CD4-positive, alpha-beta T cell (primary cell): ENCODE results near the gene CASTOR1. TPM values are rescaled to one million over a fixed set of nuclear protein-coding genes. Genes with fewer than 3 reads are reported as not detected.

Experiments used
- ATAC-seq: fragments of 200-7000 bp; cut with Tn5 transposase; one replicate; pipeline ENCODE4 v1.10.0; 2022; ENCODE audit warnings: mild to moderate bottlenecking; ENCODE audit not compliant: poor library complexity
- CTCF ChIA-PET: fragments of 350-600 bp; sonication (Branson Sonifier 250); formaldehyde crosslinking; loops from one replicate; lab custom pipeline; 2021; ENCODE audit warnings: antibody characterized with exemption, inconsistent platforms; lab: Charles Lee
- POLR2A ChIA-PET: fragments of 350-600 bp; sonication (Branson Sonifier 250); formaldehyde crosslinking; loops from one replicate; lab custom pipeline; 2021; ENCODE audit warnings: antibody characterized with exemption, inconsistent platforms; lab: Charles Lee
- DNase-seq, 14 experiments: peaks; one replicate each; pipeline ENCODE4 v3.0.0-alpha.2; 2013 to 2020; ENCODE audit warnings: mixed read lengths in 2 of 14
- H3K27ac ChIP-seq, 2 donors: one replicate each; pipeline versions ENCODE4 v1.5.1 to v1.7.0; 2013; ENCODE audit warnings: low read length in 2 of 2, low read depth in 1 of 2, mild to moderate bottlenecking in 1 of 2
- H3K27me3 ChIP-seq, 2 experiments: 1 replicate in 1 of 2; 2 replicates in 1 of 2; pipeline versions ENCODE4 v1.6.1 to v1.7.0; 2013; ENCODE audit warnings: low read length in 2 of 2, control low read depth in 1 of 2, mild to moderate bottlenecking in 1 of 2, moderate library complexity in 1 of 2; ENCODE audit not compliant: insufficient read depth in 2 of 2, control insufficient read depth in 1 of 2
- H3K36me3 ChIP-seq: one replicate; pipeline ENCODE4 v1.6.1; 2013; ENCODE audit warnings: low read length, control low read depth; ENCODE audit not compliant: insufficient read depth
- H3K4me1 ChIP-seq: one replicate; pipeline ENCODE4 v1.6.1; 2013; ENCODE audit warnings: low read length, control low read depth; ENCODE audit not compliant: insufficient read depth
- H3K4me3 ChIP-seq: one replicate; pipeline ENCODE4 v1.5.1; 2013; ENCODE audit warnings: mild to moderate bottlenecking, low read length, moderate library complexity
- H3K9me3 ChIP-seq, 2 experiments: 1 replicate in 1 of 2; 2 replicates in 1 of 2; pipeline versions ENCODE4 v1.6.1 to v1.7.0; 2013; ENCODE audit warnings: low read length in 2 of 2, mild to moderate bottlenecking in 2 of 2, control low read depth in 1 of 2, moderate library complexity in 1 of 2; ENCODE audit not compliant: control insufficient read depth in 1 of 2, insufficient read depth in 1 of 2
- H3K27ac Mint-ChIP-seq: one replicate; pipeline ENCODE4 v1.8.0; 2020; ENCODE audit warnings: mixed read lengths
- H3K27me3 Mint-ChIP-seq: one replicate; pipeline ENCODE4 v1.8.0; 2021; ENCODE audit warnings: mixed read lengths
- H3K36me3 Mint-ChIP-seq: one replicate; pipeline ENCODE4 v1.8.0; 2021; ENCODE audit warnings: low read depth, mixed read lengths
- H3K4me1 Mint-ChIP-seq: one replicate; pipeline ENCODE4 v1.8.0; 2021; ENCODE audit warnings: low read depth, mixed read lengths
- H3K4me3 Mint-ChIP-seq: one replicate; pipeline ENCODE4 v1.8.0; 2020; ENCODE audit warnings: mild to moderate bottlenecking, mixed read lengths
- H3K9me3 Mint-ChIP-seq: one replicate; pipeline ENCODE4 v1.8.0; 2020; ENCODE audit warnings: mixed read lengths
- CTCF ChIP-seq: fragments of 200-600 bp; IDR thresholded peaks from one replicate; pipeline ENCODE4 v1.8.0; 2022; ENCODE audit warnings: antibody characterized with exemption, mild to moderate bottlenecking
- intact Hi-C, 2 experiments: fragments of 100-400 bp; cut with DNase I in 1 of 2; cut with micrococcal nuclease in 1 of 2; formaldehyde crosslinking; loops; one replicate each; pipeline versions ENCODE4 v1.15.1 to v1.9.0; 2023 to 2025; cut with DNase I, micrococcal nuclease
- total RNA-seq, 174 experiments: library from RNA in 2 of 174; stranded (reverse) in 2 of 174; gene quantifications; one replicate each; pipeline ENCODE4 v1.2.3 and lab custom pipeline; 2021 to 2026

The CASTOR1 gene
- total RNA-seq, 2 experiments from 2014 or later: 7.9 to 8.8 TPM

- H3K4me1 ChIP-seq: peaks cover 27% of the 10 kb centered on the region
- no peaks in the 10 kb centered on the region for H3K9me3 ChIP-seq
- Mint-ChIP-seq H3K27me3 (no peaks in the 10 kb centered on the region), H3K4me3 (no peak overlapping the region), H3K27ac (peak overlapping the region; percentile 42), H3K9me3 (no peaks in the 10 kb centered on the region), H3K4me1 (peaks cover 45% of the 10 kb centered on the region), H3K36me3 (peaks cover 10% of the 10 kb centered on the region)
- intact Hi-C loops: no loop called here
- H3K4me3 ChIP-seq: no peak overlapping the region
- H3K27me3 ChIP-seq: no peaks in the 10 kb centered on the region
- CTCF ChIA-PET: no interaction called here
- POLR2A ChIA-PET: no interaction called here
- peaks cover 3% of the 10 kb centered on the region for H3K36me3 ChIP-seq
- no peak for ATAC-seq
- TF ChIP-seq CTCF: no peak
- no peak overlapping the region for H3K27ac ChIP-seq
- DNase-seq: no peak
These were observed 14.9 kb downstream of the CASTOR1 start for GRCh38 chr22:30274437-30274812.

- ChIA-PET POLR2A (interaction anchor here (0.7 kb wide), 1 partner anchor 906 kb away, joined by 3 read pairs; no protein-coding TSS in a partner anchor), CTCF (no interaction called here)
- Histone ChIP-seq H3K4me1 (peaks cover 22% of the 10 kb centered on the region), H3K4me3 (no peak overlapping the region), H3K27me3 (no peaks in the 10 kb centered on the region), H3K36me3 (peaks cover 5% of the 10 kb centered on the region), H3K9me3 (no peaks in the 10 kb centered on the region), H3K27ac (no peak overlapping the region)
- no peaks in the 10 kb centered on the region for H3K27me3 Mint-ChIP-seq
- H3K36me3 Mint-ChIP-seq: peaks cover 15% of the 10 kb centered on the region
- H3K27ac Mint-ChIP-seq: peak overlapping the region; percentile 42
- H3K9me3 Mint-ChIP-seq: no peaks in the 10 kb centered on the region
- no peak for ATAC-seq
- intact Hi-C loops: no loop called here
- no peak for DNase-seq
- no peak for TF ChIP-seq CTCF
- H3K4me1 Mint-ChIP-seq: peaks cover 39% of the 10 kb centered on the region
- no peak overlapping the region for H3K4me3 Mint-ChIP-seq
These were observed 15.4 kb downstream of the CASTOR1 start for GRCh38 chr22:30273711-30274436.

- H3K9me3 ChIP-seq: no peaks in the 10 kb centered on the region
- ATAC-seq (no peak), DNase-seq (peak in 2 of 14 experiments; percentile 41 to 47)
- Mint-ChIP-seq H3K4me3 (no peak overlapping the region), H3K36me3 (peaks cover 15% of the 10 kb centered on the region), H3K27me3 (no peaks in the 10 kb centered on the region), H3K4me1 (peaks cover 40% of the 10 kb centered on the region), H3K9me3 (no peaks in the 10 kb centered on the region), H3K27ac (no peak overlapping the region)
- peaks cover 27% of the 10 kb centered on the region for H3K4me1 ChIP-seq
- no peak overlapping the region for H3K4me3 ChIP-seq
- intact Hi-C loops: no loop called here
- ChIA-PET CTCF (no interaction called here), POLR2A (interaction anchor here (0.7 kb wide), 1 partner anchor 907 kb away, joined by 3 read pairs; no protein-coding TSS in a partner anchor)
- no peaks in the 10 kb centered on the region for H3K27me3 ChIP-seq
- H3K36me3 ChIP-seq: peaks cover 8% of the 10 kb centered on the region
- H3K27ac ChIP-seq: no peak overlapping the region
- TF ChIP-seq CTCF: no peak
These were observed 16.3 kb downstream of the CASTOR1 start for GRCh38 chr22:30272781-30273601.
